AG04450 (cell line): ENCODE measurements around the gene MMEL1. TPM values are rescaled to one million over a fixed set of nuclear protein-coding genes. Genes with fewer than 3 reads are reported as not detected.

Experiments
- CTCF ChIA-PET: fragments of 300-600, 350-600 bp; formaldehyde crosslinking; extraction: SDS; loops from one replicate; lab custom pipeline; 2022; ENCODE audit warnings: antibody characterized with exemption, inconsistent platforms; lab: Charles Lee
- POLR2A ChIA-PET: fragments of 350-600 bp; formaldehyde crosslinking; extraction: SDS; loops from one replicate; lab custom pipeline; 2021; ENCODE audit warnings: antibody characterized with exemption, inconsistent platforms; lab: Yijun Ruan, JAX
- DNase-seq: peaks from one replicate; pipeline ENCODE4 v3.0.0-alpha.2; 2011; ENCODE audit warnings: low read depth, low spot score
- H3K27ac ChIP-seq: one replicate; pipeline ENCODE4 v1.5.1; 2012; ENCODE audit warnings: low read depth, low read length, control low read depth
- H3K27me3 ChIP-seq: one replicate; pipeline ENCODE4 v1.6.0; 2012; ENCODE audit warnings: low read length; ENCODE audit not compliant: control insufficient read depth, insufficient read depth
- H3K4me3 ChIP-seq: 2 replicates; pipeline ENCODE4 v1.5.1; 2011; ENCODE audit warnings: mild to moderate bottlenecking, low read depth, low read length, control low read depth
- H3K9me3 ChIP-seq: 2 replicates; pipeline ENCODE4 v1.5.1; 2012; ENCODE audit warnings: low read length; ENCODE audit not compliant: control insufficient read depth, insufficient read depth
- polyA plus RNA-seq: library from polyadenylated mRNA; depleted of rRNA; stranded (reverse); fragments of >200 nt; gene quantifications from 2 replicates; pipeline ENCODE4 v1.2.3, GENCODE V29; 2011
- TF ChIP-seq, protein P1 (sequence below): IDR thresholded peaks from 2 replicates; pipeline ENCODE4 v1.5.1; 2011; ENCODE audit warnings: low read depth, low read length, control low read depth, inconsistent platforms

Gene MMEL1
- polyA plus RNA-seq, 1 experiment = 0.21 TPM

DNA sequence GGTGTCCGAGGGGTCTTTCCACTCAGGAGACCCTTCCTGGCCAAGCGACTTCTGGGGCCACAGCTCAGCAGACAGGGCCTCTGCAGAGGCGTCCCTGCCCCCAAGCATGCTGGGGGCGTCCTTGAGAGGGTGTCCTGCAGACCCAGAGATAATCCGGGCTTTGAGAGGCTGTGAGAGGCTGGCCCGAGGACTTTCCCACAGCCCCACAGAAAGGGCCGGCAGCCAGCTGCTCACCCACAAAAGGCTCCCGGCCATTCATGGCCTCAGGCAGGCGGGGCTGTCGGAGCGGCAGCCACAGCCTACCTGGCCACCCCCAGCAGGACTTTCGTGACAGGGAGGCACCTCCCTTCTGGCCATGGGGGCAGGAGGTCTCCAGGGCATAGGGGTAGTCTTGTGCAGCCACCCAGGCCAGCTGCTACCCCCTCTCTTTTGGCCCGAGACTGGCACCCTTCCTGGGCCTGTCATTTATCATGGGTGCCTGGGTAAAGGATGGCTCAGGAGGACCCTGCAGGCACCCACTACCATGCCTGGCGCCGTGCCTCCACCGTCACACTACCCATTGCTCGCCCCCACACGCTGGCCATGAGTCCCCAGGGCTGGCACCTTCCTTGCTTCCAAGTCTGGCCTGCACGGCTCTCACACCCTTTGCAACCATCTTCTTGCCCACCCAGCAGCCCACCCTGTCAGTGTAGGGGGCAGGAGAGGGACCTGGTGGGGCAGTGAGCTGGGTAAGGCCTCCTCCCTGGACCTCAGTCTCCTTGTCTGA is 87.8 kb downstream of the MMEL1 start:
- POLR2A ChIA-PET = interaction anchor here (1.1 kb wide), 1 partner anchor 19 kb away, joined by 6 read pairs; the partner anchor contains the start of gene PANK4
- Histone ChIP-seq H3K9me3 (no peaks in the 10 kb centered on the region), H3K27me3 (no peaks in the 10 kb centered on the region), H3K27ac (no peak overlapping the region), H3K4me3 (no peak overlapping the region)
- DNase-seq = no peak
- TF ChIP-seq, protein P1, sequence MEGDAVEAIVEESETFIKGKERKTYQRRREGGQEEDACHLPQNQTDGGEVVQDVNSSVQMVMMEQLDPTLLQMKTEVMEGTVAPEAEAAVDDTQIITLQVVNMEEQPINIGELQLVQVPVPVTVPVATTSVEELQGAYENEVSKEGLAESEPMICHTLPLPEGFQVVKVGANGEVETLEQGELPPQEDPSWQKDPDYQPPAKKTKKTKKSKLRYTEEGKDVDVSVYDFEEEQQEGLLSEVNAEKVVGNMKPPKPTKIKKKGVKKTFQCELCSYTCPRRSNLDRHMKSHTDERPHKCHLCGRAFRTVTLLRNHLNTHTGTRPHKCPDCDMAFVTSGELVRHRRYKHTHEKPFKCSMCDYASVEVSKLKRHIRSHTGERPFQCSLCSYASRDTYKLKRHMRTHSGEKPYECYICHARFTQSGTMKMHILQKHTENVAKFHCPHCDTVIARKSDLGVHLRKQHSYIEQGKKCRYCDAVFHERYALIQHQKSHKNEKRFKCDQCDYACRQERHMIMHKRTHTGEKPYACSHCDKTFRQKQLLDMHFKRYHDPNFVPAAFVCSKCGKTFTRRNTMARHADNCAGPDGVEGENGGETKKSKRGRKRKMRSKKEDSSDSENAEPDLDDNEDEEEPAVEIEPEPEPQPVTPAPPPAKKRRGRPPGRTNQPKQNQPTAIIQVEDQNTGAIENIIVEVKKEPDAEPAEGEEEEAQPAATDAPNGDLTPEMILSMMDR = no peak
- CTCF ChIA-PET = interaction anchor here (1.6 kb wide), 1 partner anchor 40 kb away, joined by 3 read pairs; no protein-coding TSS in a partner anchor

DNA sequence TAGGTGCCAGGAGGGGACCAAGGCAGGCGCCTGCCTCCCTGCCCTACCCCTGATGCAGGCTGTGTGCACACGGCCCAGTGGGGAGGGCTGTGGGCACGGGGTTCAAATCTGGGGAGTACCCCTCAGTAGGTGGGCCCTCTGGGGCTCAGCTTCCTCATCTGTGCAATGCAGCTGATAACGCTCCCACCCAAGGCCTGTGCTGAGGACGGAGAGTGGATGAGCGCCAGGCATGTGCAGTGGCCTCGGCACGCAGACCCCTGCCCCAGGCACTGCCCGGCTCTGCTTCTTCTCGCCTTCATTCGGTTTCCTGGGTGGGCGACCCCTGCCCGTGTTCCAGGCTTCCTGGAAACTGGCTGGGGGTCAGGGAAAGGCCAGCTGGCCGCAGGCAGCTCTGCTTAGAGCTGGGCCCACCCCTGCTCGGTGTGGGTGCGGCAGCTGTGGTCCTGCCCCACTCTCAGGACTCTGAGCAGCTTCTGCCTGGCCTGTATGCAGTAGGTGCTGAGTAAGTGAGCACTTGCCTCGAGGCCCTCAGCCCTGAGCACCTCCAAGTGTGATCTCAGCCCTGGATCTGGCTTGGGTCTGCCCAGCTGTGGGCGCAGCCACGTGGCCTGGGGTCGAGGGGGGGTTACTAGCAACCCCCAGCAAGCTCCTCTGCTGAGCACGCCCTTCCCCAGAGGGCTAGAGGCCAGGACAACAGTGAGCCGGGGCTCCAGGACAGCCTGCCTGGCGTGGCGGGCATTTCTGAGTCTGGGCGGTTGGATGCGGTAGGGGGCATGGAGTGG is 88.5 kb downstream of the MMEL1 start:
- Histone ChIP-seq H3K27ac (no peak overlapping the region), H3K9me3 (no peaks in the 10 kb centered on the region), H3K4me3 (no peak overlapping the region), H3K27me3 (no peaks in the 10 kb centered on the region)
- no peak for DNase-seq
- TF ChIP-seq, protein P1 = no peak
- POLR2A ChIA-PET = no interaction called here
- CTCF ChIA-PET = interaction anchor here (1.6 kb wide), 1 partner anchor 40 kb away, joined by 3 read pairs; no protein-coding TSS in a partner anchor

DNA sequence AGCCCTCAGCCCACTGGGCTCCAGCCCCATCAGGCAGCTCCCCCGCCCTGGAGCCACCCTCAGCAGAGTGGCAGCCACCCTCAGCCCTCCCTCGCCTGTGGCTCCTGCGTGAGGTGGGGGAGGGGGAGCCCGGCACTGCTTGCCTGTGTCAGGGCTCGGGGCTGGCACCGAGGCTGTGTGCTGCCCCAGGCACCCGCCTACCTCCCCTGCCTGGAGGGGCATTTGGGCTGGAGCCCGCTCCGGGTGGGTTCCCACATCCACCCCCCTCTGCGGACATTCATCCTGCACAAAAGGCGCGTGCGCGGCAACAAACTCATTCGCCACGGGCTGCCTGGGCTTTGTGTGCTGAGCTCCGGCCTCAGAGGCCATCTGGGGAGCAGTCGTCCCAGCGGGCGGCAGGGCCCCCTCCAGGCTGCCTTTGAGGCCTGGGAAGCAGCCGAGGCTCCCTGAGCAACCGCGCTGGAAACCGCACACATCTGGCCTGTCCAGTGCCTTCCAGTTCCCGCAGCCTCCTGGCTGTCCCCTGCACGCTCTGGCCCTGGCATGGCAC is 89.2 kb downstream of the MMEL1 start:
- POLR2A ChIA-PET = no interaction called here

DNA sequence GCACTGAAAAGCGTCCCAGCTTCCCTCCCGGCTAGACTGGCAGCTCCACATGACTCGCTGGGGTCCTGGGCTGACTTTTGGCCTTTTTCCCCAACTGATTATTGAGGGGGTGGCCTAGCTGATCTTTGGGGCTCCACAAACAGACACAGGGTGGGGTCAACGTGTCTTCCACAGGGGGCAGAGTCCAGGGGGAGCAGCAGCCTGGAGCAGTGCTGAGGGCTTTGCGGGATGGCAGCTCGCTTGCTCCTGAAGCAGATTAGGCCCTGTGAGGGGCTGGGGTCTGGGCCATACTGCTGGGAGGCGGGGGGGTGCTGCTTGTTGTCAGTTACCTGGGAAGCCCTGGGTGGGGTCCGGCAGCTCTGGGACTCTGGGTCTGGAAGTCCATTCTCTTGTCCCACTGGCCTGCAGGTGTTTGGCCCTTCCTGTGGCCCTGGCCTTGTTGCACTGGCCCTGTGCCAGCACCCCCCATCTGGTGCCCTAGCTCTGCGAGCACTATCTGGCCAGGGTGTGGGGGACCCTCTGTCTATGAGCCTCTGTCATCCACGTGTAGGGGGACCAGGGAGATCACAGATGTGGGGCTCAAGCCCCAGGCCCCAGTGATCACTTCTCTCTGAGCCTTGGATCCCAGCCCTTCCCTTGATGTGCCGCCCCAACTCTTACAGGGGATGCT is 90.4 kb downstream of the MMEL1 start:
- Histone ChIP-seq H3K27ac (no peak overlapping the region), H3K4me3 (no peak overlapping the region), H3K27me3 (peaks cover 9% of the 10 kb centered on the region), H3K9me3 (no peaks in the 10 kb centered on the region)
- TF ChIP-seq, protein P1 = no peak
- ChIA-PET POLR2A (no interaction called here), CTCF (no interaction called here)
- DNase-seq = no peak

More for the DNA sequence above, 89.2 kb downstream of the MMEL1 start:
- H3K27me3 ChIP-seq = peaks cover 5% of the 10 kb centered on the region
- no peaks in the 10 kb centered on the region for H3K9me3 ChIP-seq
- TF ChIP-seq, protein P1 = no peak; the same call in 1 of the 2 replicates
- no peak overlapping the region for H3K4me3 ChIP-seq
- H3K27ac ChIP-seq = no peak overlapping the region
- DNase-seq = no peak
- CTCF ChIA-PET = interaction anchor here (1.6 kb wide), 1 partner anchor 41 kb away, joined by 3 read pairs; no protein-coding TSS in a partner anchor
